NAMALWA (cell line): ENCODE measurements around the gene ZP3.
"Not testable (repeated sequence)": the region's sequence is repeated elsewhere in the genome, so short reads cannot be mapped to it uniquely, and the experiment has no call there.

Experiments used
- DNase-seq: peaks from one replicate; pipeline ENCODE4 v3.0.0-alpha.2; 2015; ENCODE audit warnings: low spot score

ZP3 gene

DNA sequence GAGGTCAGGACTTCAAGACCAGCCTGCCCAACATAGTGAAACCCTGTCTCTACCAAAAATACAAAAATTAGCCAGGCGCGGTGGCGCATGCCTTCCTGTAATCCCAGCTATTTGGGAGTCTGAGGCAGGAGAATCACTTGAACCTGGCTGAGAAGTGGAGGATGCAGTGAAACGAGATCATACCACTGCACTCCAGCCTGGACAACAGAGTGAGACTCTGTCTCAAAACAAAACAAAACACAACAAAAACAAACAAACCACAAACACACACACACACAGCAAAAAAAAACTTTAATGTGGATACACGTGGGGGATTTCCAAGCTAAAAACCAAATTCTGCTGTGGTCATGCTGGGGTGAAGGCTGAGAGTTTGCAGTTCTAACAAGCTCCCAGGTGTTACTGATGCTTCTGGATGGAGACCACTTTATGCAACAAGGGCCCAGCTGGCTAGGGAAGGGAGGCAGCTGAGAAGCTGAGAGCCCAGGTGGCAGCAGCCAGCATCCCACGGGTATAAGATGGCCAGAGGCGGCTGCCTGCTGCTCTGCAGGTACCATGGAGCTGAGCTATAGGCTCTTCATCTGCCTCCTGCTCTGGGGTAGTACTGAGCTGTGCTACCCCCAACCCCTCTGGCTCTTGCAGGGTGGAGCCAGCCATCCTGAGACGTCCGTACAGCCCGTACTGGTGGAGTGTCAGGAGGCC, at the start of gene ZP3:
TSS of gene ZP3 (plus strand) at position 538 of the 699 bp plus-strand sequence. CDS start at position 553, 15 bp downstream.
- peak; percentile 68 for DNase-seq

DNA sequence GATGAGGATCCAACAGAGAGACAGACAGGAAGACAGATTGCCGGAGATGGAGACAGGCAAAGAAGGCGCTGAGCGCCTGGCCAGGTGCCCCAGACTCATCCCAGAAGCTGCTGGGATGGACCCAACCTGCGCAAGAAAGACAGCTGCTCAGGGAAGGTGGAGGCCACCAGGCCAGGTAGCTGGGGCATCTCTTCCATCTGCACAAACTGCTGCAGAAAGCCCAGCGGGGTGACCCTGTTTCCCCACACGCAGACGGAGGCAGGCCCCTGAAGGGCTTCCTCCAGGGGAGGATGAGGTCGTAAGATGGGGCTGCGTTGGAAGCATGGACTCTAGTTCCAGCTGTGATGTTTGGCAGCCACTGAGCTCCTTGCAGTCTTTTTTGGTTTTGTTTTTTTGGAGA, 49.5 kb upstream of the ZP3 start:
- DNase-seq: no peak

DNA sequence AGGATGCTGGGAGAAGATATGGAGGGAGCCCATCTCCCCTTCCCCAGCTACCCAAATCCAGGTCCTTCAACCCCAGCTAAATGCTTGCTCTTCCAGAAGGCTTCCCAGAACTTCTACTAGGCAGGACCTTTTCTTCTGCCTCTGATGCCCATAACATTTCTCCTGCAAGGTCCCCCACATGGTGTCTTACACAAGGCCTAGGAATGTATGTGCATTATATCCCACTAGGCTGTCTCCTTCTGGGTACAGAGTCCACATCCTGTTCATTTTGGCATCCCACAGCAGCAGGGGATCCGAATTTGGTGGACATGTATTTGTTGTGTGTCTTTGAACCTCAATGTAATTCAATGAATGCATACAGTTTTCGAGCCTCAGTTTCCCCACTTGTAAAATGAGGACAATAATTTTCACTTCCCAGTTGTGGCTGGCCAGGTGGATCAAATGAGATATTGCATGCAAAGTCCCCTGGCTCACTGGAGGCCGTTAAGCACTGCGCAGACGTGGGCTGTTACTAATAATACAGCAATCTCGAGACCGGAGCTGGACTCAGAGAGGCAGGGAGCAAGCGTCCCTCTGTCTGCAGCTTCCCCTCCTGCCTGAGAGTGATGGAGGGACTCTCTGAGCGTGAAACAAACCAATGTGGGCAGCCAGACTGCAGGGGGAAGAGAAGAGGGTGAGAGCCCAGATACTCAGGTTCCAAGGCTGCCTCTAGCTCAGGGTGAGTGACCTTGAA, 47.4 kb upstream of the ZP3 start:
- DNase-seq: no peak

- DNase-seq: no peak
These were observed 44.2 kb upstream of the ZP3 start for GRCh38 chr7:76380623-76380966.

GRCh38 chr7:76381814-76382213, 42.9 kb upstream of the ZP3 start:
- no peak for DNase-seq

- DNase-seq: no peak
These were observed 41.4 kb upstream of the ZP3 start for GRCh38 chr7:76383089-76383944.

- DNase-seq: no peak
These were observed 38.0 kb upstream of the ZP3 start for GRCh38 chr7:76386691-76387260.

GRCh38 chr7:76387789-76388188, 37.0 kb upstream of the ZP3 start:
- peak; percentile 65 for DNase-seq

DNA sequence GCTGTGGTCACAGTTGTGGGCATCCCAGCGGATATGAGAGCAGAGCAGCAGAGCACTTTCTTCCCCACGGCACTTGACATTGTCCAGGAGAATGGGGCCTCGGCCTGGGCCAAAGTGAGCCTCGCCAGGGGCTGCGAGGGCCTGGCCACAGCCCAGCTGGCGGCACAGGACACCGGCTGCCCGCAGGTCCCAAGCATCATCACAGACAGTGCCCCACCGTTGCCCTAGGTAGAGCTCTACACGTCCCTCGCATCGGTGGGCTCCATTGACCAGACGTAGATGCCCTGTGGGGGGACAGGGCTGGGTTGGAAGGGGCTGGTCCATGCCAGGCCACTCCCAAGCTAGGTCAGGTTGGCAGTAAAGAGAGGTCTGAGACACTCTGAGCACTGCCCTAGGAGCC, 34.7 kb upstream of the ZP3 start:
- no peak for DNase-seq

- DNase-seq: no peak
These were observed 32.1 kb upstream of the ZP3 start for GRCh38 chr7:76392531-76393115.

DNA sequence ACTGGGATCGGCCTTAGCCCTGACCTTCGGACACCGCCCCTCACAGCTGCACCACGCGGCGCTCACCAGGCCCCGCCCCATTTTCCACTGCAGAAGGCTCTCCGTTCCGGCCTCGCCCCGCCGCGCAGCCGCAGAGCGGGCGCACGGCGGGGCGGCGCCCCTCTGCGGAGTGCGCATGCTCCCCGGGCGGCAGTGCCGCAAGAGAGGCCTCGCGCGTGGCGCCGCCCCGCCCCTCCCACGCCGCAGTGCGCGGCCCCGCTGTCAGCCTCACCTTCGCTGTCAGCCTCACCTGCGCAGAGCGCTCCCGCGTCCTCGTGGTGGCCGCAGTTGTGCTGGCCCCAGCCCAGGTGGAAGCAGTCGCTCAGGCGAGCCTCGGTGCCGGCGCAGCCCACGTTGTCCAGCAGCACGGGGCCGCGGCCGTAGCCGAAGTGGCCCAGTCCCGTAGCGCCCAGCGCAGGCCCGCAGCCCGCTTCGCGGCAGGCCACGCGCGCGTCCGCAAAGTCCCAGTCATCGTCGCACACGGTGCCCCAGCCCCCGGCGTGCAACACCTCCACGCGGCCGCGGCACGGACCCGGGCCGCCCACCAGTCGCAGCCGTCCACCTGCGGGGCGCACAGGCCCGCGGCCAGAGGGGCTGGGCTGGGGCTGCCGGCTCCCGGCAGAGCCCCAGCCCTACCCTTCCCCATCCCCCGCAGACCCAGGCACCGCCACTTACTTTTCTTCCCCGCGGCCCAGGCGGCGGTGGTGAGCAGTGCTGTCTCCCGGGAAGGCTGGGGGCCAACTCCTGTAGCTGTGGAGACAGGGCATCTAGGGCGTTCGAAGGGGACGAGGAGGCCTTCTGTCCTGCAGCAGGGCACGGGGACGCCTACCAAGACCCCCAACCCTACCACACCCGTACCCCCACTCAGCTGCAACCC, 31.4 kb upstream of the ZP3 start:
- DNase-seq: peak; percentile 96

DNA sequence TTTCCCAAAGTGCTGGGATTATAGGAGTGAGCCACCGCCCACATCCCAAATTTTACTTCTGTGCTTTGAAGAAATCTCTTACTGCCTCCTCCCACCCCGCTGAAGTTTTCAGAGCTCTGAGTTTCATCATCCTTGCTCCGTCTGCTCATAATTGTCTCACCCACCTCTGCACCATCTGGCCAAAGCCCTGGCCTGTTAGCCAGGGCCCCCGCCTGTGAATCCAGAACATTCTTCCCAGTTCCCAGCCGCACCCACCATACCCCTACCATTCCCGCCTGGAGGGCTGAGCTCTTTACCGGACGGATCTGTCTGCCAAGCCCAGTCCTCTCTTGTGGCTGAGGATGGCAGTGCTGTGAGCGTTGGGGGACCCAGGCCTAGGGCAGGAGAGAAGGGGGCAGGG, 29.8 kb upstream of the ZP3 start:
- DNase-seq: no peak

GRCh38 chr7:76395605-76395964, 29.2 kb upstream of the ZP3 start:
- DNase-seq: not testable (repeated sequence)

DNA sequence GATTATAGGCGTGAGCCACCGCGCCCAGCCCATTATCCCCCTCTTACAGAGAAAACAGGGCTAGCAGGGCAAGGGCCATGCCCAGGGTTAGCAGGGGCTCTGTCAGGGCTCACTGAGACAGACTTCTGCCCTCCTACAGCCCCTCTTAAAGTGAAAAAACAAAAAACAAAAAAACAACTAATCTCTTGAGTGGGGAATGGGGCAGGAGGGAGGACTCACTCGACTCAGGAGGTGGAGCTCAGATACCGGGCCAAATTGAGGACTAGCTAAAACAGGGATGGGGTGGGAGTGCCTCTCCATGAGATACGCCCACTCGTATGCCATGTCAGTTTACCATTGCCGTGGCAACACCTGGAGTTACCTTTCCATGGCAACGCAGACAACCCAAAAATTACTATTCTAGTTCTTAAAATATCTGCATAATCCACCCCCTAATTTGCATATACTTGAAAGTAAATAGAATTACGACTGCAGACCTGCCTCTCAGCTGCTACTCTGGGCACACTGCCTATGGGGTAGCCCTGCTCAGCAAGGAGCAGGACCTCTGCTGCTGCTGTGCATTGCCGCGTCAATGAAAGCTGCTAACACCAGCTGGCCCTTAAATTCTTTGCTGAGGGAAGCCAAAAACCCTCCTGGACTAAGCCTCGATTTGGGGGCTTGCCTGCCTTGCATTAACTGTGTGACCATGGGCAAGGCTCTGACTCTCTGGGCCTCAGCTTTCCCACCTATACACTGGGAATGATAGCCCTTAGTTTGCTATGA, 28.6 kb upstream of the ZP3 start:
- DNase-seq: peak; percentile 80

DNA sequence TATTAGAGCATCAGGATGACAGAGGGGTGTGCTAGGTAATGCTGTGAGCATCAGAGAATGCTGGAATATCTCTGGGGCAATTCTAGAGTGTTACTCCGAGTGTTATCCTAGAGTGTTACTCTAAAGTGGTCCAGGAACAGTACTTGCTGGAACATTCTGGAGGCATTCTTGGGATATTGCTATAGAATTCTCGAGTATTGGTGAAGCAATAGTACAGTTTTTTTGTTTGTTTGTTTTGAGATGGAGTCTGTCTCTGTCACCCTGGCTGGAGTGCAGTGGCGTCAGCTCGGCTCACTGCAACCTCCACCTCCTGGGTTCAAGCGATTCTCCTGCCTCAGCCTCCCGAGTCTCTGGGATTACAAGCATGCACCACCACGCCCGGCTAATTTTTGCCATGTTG, 27.9 kb upstream of the ZP3 start:
- no peak for DNase-seq

DNA sequence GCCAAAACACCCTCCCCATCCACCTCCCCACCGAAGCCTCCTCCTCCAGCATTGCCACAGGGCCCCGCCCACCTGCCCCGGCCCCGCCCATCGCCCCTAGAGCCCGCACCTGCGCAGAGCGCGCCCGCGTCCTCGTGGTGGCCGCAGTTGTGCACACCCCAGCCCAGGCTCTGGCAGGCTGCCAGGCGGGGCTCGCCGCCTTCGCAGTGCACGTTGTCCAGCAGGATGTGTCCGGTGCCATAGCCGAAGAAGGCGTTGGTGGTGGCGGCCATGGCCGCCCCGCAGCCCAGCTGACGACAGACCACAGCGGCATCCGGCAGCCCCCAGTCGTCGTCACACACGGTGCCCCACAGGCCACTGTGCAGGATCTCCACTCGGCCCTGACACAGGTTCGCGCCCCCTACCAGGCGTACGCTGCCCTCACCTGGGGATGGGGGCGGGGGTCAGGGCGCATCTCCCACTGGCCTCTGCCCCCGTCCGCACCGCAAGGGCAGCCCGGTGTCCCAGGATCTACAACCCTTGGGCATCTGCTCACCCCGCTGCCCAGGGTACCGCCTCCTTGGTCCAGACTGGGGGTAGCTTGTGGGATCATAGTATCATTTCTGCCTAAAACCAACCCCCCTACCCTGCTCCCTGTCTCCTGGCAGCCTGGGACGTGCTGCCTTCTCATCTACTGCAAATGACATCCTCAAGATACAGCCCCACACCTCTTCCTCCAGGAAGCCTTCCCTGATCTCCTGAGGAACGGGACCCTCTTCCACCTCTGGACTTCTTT, 27.2 kb upstream of the ZP3 start:
- DNase-seq: no peak

DNA sequence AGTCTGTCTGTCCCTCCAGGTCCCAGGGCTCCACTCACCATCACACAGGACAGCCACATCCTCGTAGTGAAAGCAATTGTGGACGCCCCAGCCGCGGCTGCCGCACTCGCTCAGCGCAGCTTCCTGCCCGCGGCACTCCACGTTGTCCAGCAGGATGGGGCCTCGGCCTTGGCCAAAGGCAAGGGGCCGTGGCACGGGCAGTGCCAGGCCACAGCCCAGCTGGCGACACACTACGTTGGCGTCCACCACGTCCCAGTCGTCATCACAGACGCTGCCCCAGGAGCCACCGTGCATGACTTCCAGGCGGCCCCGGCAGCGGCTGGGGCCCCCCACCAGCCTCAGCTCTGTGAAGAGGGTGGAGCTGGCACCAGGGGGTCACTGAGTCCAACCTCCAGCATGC, 24.5 kb upstream of the ZP3 start:
- DNase-seq: no peak

GRCh38 chr7:76403097-76403496, 21.7 kb upstream of the ZP3 start:
- not testable (repeated sequence) for DNase-seq

- no peak for DNase-seq
These were observed 20.8 kb upstream of the ZP3 start for GRCh38 chr7:76403780-76404494.
